ENCODE results near the gene GSTM1. TPM values are rescaled to one million over a fixed set of nuclear protein-coding genes. Genes with fewer than 3 reads are reported as not detected.
A peak's percentile ranks its signal among the peaks of the same experiment; 100 is the strongest.
"Not testable (repeated sequence)": the region's sequence is repeated elsewhere in the genome, so short reads cannot be mapped to it uniquely, and the experiment has no call there.

The GSTM1 gene
- total and polyA plus RNA-seq, 12 donors, result 0.11 to 301 (median 132) TPM; not detected in 6

GRCh38 chr1:109668123-109668775 is 19.4 kb upstream of the GSTM1 start:
- 0 to 9% (median 5%) methylated on average over 7 to 26 of the region's 26 CpGs for WGBS, 4 donors
- no peaks in the 10 kb centered on the region for H3K9me3 ChIP-seq (replicated peaks in 1 of 3)
- H3K4me1 ChIP-seq (replicated peaks in 1 of 2), result peaks cover 0 to 8% of the 10 kb centered on the region in 2 donors
- DNase-seq, result peak in 1 of 7 donors; percentile 56
- intact Hi-C loops (cut with DNase I), result no loop called here
- peak overlapping the region in 1 of 5 donors; percentile 51 for H3K27ac ChIP-seq
- no peaks in the 10 kb centered on the region for H3K27me3 ChIP-seq
- peak overlapping the region in 2 of 4 donors; percentile 45 to 58 for H3K4me3 ChIP-seq
- peaks cover 0 to 3% of the 10 kb centered on the region in 2 donors for H3K36me3 ChIP-seq (replicated peaks in 1 of 2)
- TF ChIP-seq POLR2A (IDR thresholded peaks at IDR 0.05) (no peak), CTCF (IDR thresholded peaks at IDR 0.05) (no peak)

GRCh38 chr1:109669246-109669948 is 18.2 kb upstream of the GSTM1 start:
- no peaks in the 10 kb centered on the region for H3K27me3 ChIP-seq
- intact Hi-C loops (cut with DNase I), result no loop called here
- H3K4me3 ChIP-seq, result no peak overlapping the region
- no peak overlapping the region for H3K27ac ChIP-seq
- no peak for TF ChIP-seq POLR2A (IDR thresholded peaks at IDR 0.05)
- no peak for TF ChIP-seq CTCF (IDR thresholded peaks at IDR 0.05)
- 91 to 97% (median 92%) methylated on average over 17 to 22 of the region's 22 CpGs for WGBS, 4 donors
- peak in 1 of 7 donors; percentile 43 for DNase-seq
- H3K4me1 ChIP-seq (replicated peaks in 1 of 2), result peaks cover 0 to 8% of the 10 kb centered on the region in 2 donors
- H3K9me3 ChIP-seq (replicated peaks in 1 of 3), result no peaks in the 10 kb centered on the region
- H3K36me3 ChIP-seq (replicated peaks in 1 of 2), result peaks cover 0 to 7% of the 10 kb centered on the region in 2 donors

- H3K4me1 ChIP-seq (replicated peaks in 1 of 2); DNase-seq; H3K9me3 ChIP-seq (replicated peaks in 1 of 3); H3K27ac ChIP-seq; H3K4me3 ChIP-seq; intact Hi-C loops (cut with DNase I); H3K27me3 ChIP-seq; H3K36me3 ChIP-seq (replicated peaks in 1 of 2): not testable (repeated sequence)
- 92 to 100% (median 95%) methylated on average over 3 to 5 of the region's 5 CpGs for WGBS, 4 donors
Observed at GRCh38 chr1:109669949-109670302, 17.7 kb upstream of the GSTM1 start.

- TF ChIP-seq POLR2A (IDR thresholded peaks at IDR 0.05) (no peak), CTCF (IDR thresholded peaks at IDR 0.05) (no peak)
- no peaks in the 10 kb centered on the region for H3K27me3 ChIP-seq
- no peaks in the 10 kb centered on the region for H3K9me3 ChIP-seq (replicated peaks in 1 of 3)
- no peak overlapping the region for H3K4me3 ChIP-seq
- peaks cover 0 to 8% of the 10 kb centered on the region in 2 donors for H3K4me1 ChIP-seq (replicated peaks in 1 of 2)
- H3K36me3 ChIP-seq (replicated peaks in 1 of 2), result peaks cover 0 to 7% of the 10 kb centered on the region in 2 donors
- no peak overlapping the region for H3K27ac ChIP-seq
- intact Hi-C loops (cut with DNase I), result no loop called here
- 88 to 96% (median 88%) methylated on average over 2 to 5 of the region's 5 CpGs for WGBS, 4 donors
- DNase-seq, result no peak
Observed at GRCh38 chr1:109671067-109671466, 16.6 kb upstream of the GSTM1 start.

GRCh38 chr1:109673861-109674260 is 13.8 kb upstream of the GSTM1 start:
- H3K4me1 ChIP-seq (replicated peaks in 1 of 2); H3K9me3 ChIP-seq (replicated peaks in 1 of 3); H3K27me3 ChIP-seq; H3K4me3 ChIP-seq; H3K36me3 ChIP-seq (replicated peaks in 1 of 2); intact Hi-C loops (cut with DNase I); H3K27ac ChIP-seq; DNase-seq: not testable (repeated sequence)
- 79 to 100% (median 90%) methylated on average over 2 of the region's 2 CpGs for WGBS, 4 donors

- H3K27me3 ChIP-seq; H3K9me3 ChIP-seq (replicated peaks in 1 of 3); H3K4me1 ChIP-seq (replicated peaks in 1 of 2); intact Hi-C loops (cut with DNase I); H3K27ac ChIP-seq; DNase-seq; H3K4me3 ChIP-seq; H3K36me3 ChIP-seq (replicated peaks in 1 of 2): not testable (repeated sequence)
- 81 to 93% (median 91%) methylated on average over 3 of the region's 3 CpGs for WGBS, 4 donors
Observed at GRCh38 chr1:109676683-109677381, 10.8 kb upstream of the GSTM1 start.
